Caco-2 (cell line): Measurements from ENCODE around the gene RPL12. TPM values are rescaled to one million over a fixed set of nuclear protein-coding genes. Genes with fewer than 3 reads are reported as not detected.
A peak's percentile ranks its signal among the peaks of the same experiment; 100 is the strongest.

Experiments
- BruUV-seq: library from RNA; stranded (reverse); fragments of 400-500 nt; replicated peaks from 2 replicates; lab custom pipeline; 2021; lab: Mats Ljungman, UMichigan
- CTCF ChIA-PET: fragments of 300-600 bp; sonication (Branson Sonifier 250); formaldehyde crosslinking; loops from one replicate; lab custom pipeline; 2022; ENCODE audit warnings: antibody characterized with exemption; lab: Charles Lee
- POLR2A ChIA-PET: fragments of 300-600 bp; sonication (Branson Sonifier 250); formaldehyde crosslinking; loops from one replicate; lab custom pipeline; 2022; ENCODE audit warnings: antibody characterized with exemption; lab: Charles Lee
- DNase-seq, 2 experiments: peaks; one replicate each; pipeline versions ENCODE4 v3.0.0 to v3.0.0-alpha.2; 2020 to 2022
- H3K27me3 ChIP-seq: replicated peaks from 2 replicates; pipeline ENCODE4 v1.6.0; 2011; ENCODE audit warnings: low read length; ENCODE audit not compliant: control insufficient read depth, insufficient read depth
- H3K36me3 ChIP-seq: 2 replicates; pipeline ENCODE4 v1.5.1; 2011; ENCODE audit warnings: low read length; ENCODE audit not compliant: control insufficient read depth, insufficient read depth
- H3K4me1 ChIP-seq: fragments of 250-450 bp; sonication (Bioruptor Pico); 2 replicates; pipeline ENCODE4 v1.5.1; 2020; ENCODE audit warnings: mild to moderate bottlenecking
- H3K4me3 ChIP-seq: 2 replicates; pipeline ENCODE4 v1.5.1; 2011; ENCODE audit warnings: low read depth, mild to moderate bottlenecking, control low read depth, low read length
- H3K9me3 ChIP-seq: fragments of 250-450 bp; sonication (Bioruptor Pico); 2 replicates; pipeline ENCODE4 v1.5.1; 2020; ENCODE audit warnings: mild to moderate bottlenecking, moderate library complexity
- H3K27ac Mint-ChIP-seq: one replicate; pipeline ENCODE4 v1.8.0; 2022; ENCODE audit warnings: mixed read lengths; ENCODE audit not compliant: unreplicated experiment
- H3K27me3 Mint-ChIP-seq: one replicate; pipeline ENCODE4 v1.8.0; 2022; ENCODE audit warnings: mixed read lengths; ENCODE audit not compliant: insufficient read depth, unreplicated experiment
- H3K36me3 Mint-ChIP-seq: one replicate; pipeline ENCODE4 v1.8.0; 2022; ENCODE audit warnings: mild to moderate bottlenecking, mixed read lengths; ENCODE audit not compliant: insufficient read depth, unreplicated experiment
- H3K4me1 Mint-ChIP-seq: one replicate; pipeline ENCODE4 v1.8.0; 2022; ENCODE audit warnings: low read depth, mixed read lengths; ENCODE audit not compliant: unreplicated experiment
- H3K4me3 Mint-ChIP-seq: one replicate; pipeline ENCODE4 v1.8.0; 2022; ENCODE audit warnings: mild to moderate bottlenecking, moderate library complexity, mixed read lengths; ENCODE audit not compliant: unreplicated experiment
- H3K9me3 Mint-ChIP-seq: one replicate; pipeline ENCODE4 v1.8.0; 2022; ENCODE audit warnings: mixed read lengths; ENCODE audit not compliant: unreplicated experiment
- intact Hi-C: fragments of 100-400 bp; cut with micrococcal nuclease; formaldehyde crosslinking; loops from one replicate; pipeline ENCODE4 v1.10.0; 2022; ENCODE audit not compliant: unreplicated experiment
- total RNA-seq: library from RNA; stranded (reverse); gene quantifications from 2 replicates; pipeline ENCODE4 v1.2.3, GENCODE V29; 2022
- TF ChIP-seq, protein P1 (sequence below), 2 experiments: fragments of 200-600 bp in 1 of 2; IDR thresholded peaks; 1 replicate in 1 of 2; 2 replicates in 1 of 2; pipeline versions ENCODE4 v1.5.1 to v1.8.0; 2011 to 2022; ENCODE audit warnings: antibody characterized with exemption in 1 of 2, control low read depth in 1 of 2, inconsistent platforms in 1 of 2, low read depth in 1 of 2, low read length in 1 of 2, mild to moderate bottlenecking in 1 of 2, moderate library complexity in 1 of 2; ENCODE audit not compliant: insufficient read depth in 1 of 2, severe bottlenecking in 1 of 2, unreplicated experiment in 1 of 2

The RPL12 gene
- total RNA-seq, 1 experiment from 2014 or later, result 1,592 TPM

DNA sequence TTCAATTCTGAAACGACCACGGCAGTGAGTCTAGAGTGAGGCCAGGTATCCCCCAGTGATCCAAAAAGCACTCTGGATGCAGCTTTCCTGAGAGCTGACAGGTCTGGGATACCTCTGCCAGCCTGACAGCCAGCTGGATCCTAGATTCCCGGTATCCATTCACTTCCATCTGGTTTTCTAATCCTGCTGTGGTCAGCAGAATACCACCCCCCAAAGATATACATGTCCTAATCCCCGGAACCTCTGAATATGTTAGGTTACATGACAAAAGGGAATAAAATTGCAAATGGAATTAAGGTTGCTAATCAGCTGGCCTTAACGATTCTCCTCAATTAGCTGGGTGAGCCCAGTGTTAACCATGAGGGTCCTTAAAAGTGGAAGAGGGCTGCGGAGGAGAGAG, 28.4 kb downstream of the RPL12 start:
- peak overlapping the region; percentile 99 for H3K27ac Mint-ChIP-seq

DNA sequence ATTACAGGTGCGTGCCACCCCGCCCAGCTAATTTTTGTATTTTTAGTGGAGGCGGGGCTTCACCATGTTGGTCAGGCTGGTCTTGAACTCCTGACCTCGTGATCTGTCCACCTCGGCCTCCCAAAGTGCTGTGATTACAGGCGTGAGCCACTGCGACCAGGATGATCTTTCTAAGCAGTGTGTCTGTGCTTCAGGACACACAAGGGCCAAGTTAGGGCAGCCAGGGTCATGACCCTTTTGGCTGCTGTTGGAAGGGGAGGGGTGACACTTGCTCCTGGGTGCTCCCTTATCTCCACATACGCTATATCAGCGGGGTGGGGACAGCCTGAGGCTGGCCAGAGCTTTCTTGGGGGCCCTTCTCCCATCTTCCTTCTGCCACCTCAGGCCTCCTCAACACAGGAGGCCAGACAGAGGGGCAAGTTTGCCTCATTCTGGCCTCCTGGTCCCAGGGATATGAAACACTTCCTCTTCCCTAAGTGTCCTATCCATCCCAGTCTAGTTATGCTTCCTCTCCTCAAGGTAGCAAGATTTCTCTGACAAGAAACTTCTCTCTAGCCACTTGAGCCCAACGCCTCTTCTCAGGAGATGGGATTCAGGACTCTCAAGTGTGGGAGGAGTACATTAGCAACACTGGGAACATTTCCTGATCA, 28.9 kb downstream of the RPL12 start:
- Mint-ChIP-seq H3K4me3 (peak overlapping the region; percentile 100), H3K4me1 (peaks cover 17% of the 10 kb centered on the region), H3K9me3 (no peaks in the 10 kb centered on the region), H3K36me3 (peaks cover 36% of the 10 kb centered on the region), H3K27ac (peak overlapping the region; percentile 99), H3K27me3 (no peaks in the 10 kb centered on the region)
- BruUV-seq, result no TSS peak
- CTCF ChIA-PET, result interaction anchor here (1.2 kb wide), 1 partner anchor 26 kb away, joined by 3 read pairs; no protein-coding TSS in a partner anchor
- POLR2A ChIA-PET, result interaction anchor here (2.6 kb wide), 1 partner anchor 26 kb away, joined by 37 read pairs; the partner anchor contains the start of gene SLC2A8
- intact Hi-C loops, result no loop called here
- Histone ChIP-seq H3K4me1 (peaks cover 15% of the 10 kb centered on the region), H3K27me3 (no peaks in the 10 kb centered on the region), H3K36me3 (no peaks in the 10 kb centered on the region), H3K4me3 (peak overlapping the region; percentile 67), H3K9me3 (no peaks in the 10 kb centered on the region)
- TF ChIP-seq, protein P1, sequence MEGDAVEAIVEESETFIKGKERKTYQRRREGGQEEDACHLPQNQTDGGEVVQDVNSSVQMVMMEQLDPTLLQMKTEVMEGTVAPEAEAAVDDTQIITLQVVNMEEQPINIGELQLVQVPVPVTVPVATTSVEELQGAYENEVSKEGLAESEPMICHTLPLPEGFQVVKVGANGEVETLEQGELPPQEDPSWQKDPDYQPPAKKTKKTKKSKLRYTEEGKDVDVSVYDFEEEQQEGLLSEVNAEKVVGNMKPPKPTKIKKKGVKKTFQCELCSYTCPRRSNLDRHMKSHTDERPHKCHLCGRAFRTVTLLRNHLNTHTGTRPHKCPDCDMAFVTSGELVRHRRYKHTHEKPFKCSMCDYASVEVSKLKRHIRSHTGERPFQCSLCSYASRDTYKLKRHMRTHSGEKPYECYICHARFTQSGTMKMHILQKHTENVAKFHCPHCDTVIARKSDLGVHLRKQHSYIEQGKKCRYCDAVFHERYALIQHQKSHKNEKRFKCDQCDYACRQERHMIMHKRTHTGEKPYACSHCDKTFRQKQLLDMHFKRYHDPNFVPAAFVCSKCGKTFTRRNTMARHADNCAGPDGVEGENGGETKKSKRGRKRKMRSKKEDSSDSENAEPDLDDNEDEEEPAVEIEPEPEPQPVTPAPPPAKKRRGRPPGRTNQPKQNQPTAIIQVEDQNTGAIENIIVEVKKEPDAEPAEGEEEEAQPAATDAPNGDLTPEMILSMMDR (IDR thresholded peaks at IDR 0.05; ENCODE audit: insufficient read depth in 1 of 2, low read depth in 1 of 2, low read length in 1 of 2, severe bottlenecking in 1 of 2, unreplicated experiment in 1 of 2), result no peak
- DNase-seq, result no peak

More for the DNA sequence above, 28.4 kb downstream of the RPL12 start:
- ChIA-PET POLR2A (interaction anchor here (2.2 to 2.6 kb wide), 2 partner anchors 22 to 26 kb away, joined by 18 to 37 read pairs; partner anchors contain the start of gene SLC2A8), CTCF (interaction anchor here (2.0 kb wide), 1 partner anchor 26 kb away, joined by 8 read pairs; the partner anchor contains the start of gene SLC2A8)
- no peaks in the 10 kb centered on the region for H3K27me3 ChIP-seq
- H3K4me1 ChIP-seq, result peaks cover 15% of the 10 kb centered on the region
- no peaks in the 10 kb centered on the region for H3K9me3 Mint-ChIP-seq
- H3K36me3 Mint-ChIP-seq, result peaks cover 37% of the 10 kb centered on the region
- H3K4me3 Mint-ChIP-seq, result peak overlapping the region; percentile 100
- no peak for DNase-seq
- TF ChIP-seq, protein P1 (IDR thresholded peaks at IDR 0.05; ENCODE audit: insufficient read depth in 1 of 2, low read depth in 1 of 2, low read length in 1 of 2, severe bottlenecking in 1 of 2, unreplicated experiment in 1 of 2), result no peak
- H3K4me1 Mint-ChIP-seq, result peaks cover 17% of the 10 kb centered on the region
- H3K4me3 ChIP-seq, result peak overlapping the region; percentile 67
- intact Hi-C loops, result no loop called here
- no TSS peak for BruUV-seq
- no peaks in the 10 kb centered on the region for H3K36me3 ChIP-seq
- no peaks in the 10 kb centered on the region for H3K27me3 Mint-ChIP-seq
- no peaks in the 10 kb centered on the region for H3K9me3 ChIP-seq

DNA sequence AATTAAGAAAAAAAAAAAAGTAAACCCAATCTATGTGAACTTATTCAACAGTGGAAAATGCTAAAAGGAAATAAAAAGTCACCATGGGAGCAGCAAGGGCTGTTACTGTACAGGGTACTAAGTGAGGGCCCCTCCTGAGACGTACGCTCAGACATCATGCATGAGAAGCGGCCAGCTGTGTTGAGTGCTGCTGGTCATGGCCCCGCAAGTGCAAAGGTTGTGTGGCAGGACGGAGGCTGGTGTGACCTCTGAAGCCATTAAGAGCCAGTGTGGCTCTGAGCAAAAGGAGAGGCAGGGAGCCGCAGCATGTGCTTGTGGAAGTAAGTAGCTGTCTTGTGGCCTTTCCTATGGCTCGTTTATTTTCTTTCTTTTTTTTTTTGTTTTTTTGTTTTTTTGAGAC, 30.1 kb downstream of the RPL12 start:
- H3K9me3 ChIP-seq, result no peaks in the 10 kb centered on the region
- no peak overlapping the region for H3K4me3 ChIP-seq
- TF ChIP-seq, protein P1 (IDR thresholded peaks at IDR 0.05; ENCODE audit: insufficient read depth in 1 of 2, low read depth in 1 of 2, low read length in 1 of 2, severe bottlenecking in 1 of 2, unreplicated experiment in 1 of 2), result no peak
- ChIA-PET CTCF (interaction anchor here (0.7 to 1.2 kb wide), 4 partner anchors 25 to 196 kb away, joined by 3 to 8 read pairs (median 4); no protein-coding TSS in a partner anchor), POLR2A (interaction anchor here (0.6 to 0.8 kb wide), 4 partner anchors 14 to 63 kb away, joined by 3 to 9 read pairs (median 3); no protein-coding TSS in a partner anchor)
- no TSS peak for BruUV-seq
- no peaks in the 10 kb centered on the region for H3K27me3 ChIP-seq
- H3K36me3 ChIP-seq, result 0 out of 2 replicates have a peak, but pooled peaks cover 1% of the 10 kb centered on the region
- no peaks in the 10 kb centered on the region for H3K9me3 Mint-ChIP-seq
- no peaks in the 10 kb centered on the region for H3K27me3 Mint-ChIP-seq
- H3K4me1 ChIP-seq, result peaks cover 15% of the 10 kb centered on the region
- no peak overlapping the region for H3K4me3 Mint-ChIP-seq
- DNase-seq, result no peak
- intact Hi-C loops, result no loop called here
- peaks cover 17% of the 10 kb centered on the region for H3K4me1 Mint-ChIP-seq
- H3K27ac Mint-ChIP-seq, result no peak overlapping the region
- peaks cover 41% of the 10 kb centered on the region for H3K36me3 Mint-ChIP-seq
